GM19023 (cell line): ENCODE measurements around the gene MYL11.

Experiments used
- ATAC-seq: cut with Tn5 transposase; IDR thresholded peaks from one replicate; pipeline ENCODE4 v1.9.1; 2021; ENCODE audit warnings: mild to moderate bottlenecking, moderate library complexity; ENCODE audit not compliant: unreplicated experiment

Gene MYL11

GRCh38 chr16:30353438-30354129 is 21.0 kb upstream of the MYL11 start:
- ATAC-seq, result no peak

- ATAC-seq, result peak; percentile 28
These were observed 20.0 kb upstream of the MYL11 start for GRCh38 chr16:30354423-30355143.

GRCh38 chr16:30355144-30355953 is 19.3 kb upstream of the MYL11 start, which contains the start of gene CD2BP2:
CD2BP2 (minus strand) TSS chr16:30355308; CDS start chr16:30354681, 627 bp downstream.
- ATAC-seq, result peak; percentile 74

- ATAC-seq, result no peak
These were observed 18.7 kb upstream of the MYL11 start for GRCh38 chr16:30355954-30356308.

- no peak for ATAC-seq
These were observed 18.1 kb upstream of the MYL11 start for GRCh38 chr16:30356401-30357084.

- no peak for ATAC-seq
These were observed 17.4 kb upstream of the MYL11 start for GRCh38 chr16:30357085-30357714.

- no peak for ATAC-seq
These were observed 16.7 kb upstream of the MYL11 start for GRCh38 chr16:30357715-30358576.

- no peak for ATAC-seq
These were observed 16.0 kb upstream of the MYL11 start for GRCh38 chr16:30358577-30358936.

GRCh38 chr16:30358990-30359870 is 15.4 kb upstream of the MYL11 start:
- ATAC-seq, result no peak

- no peak for ATAC-seq
These were observed 14.8 kb upstream of the MYL11 start for GRCh38 chr16:30359871-30360170.

- ATAC-seq, result no peak
These were observed 13.4 kb upstream of the MYL11 start for GRCh38 chr16:30361180-30361579.

- no peak for ATAC-seq
These were observed 9.4 kb upstream of the MYL11 start for GRCh38 chr16:30365200-30365599.

- no peak for ATAC-seq
These were observed 8.1 kb upstream of the MYL11 start for GRCh38 chr16:30366511-30366910.

- ATAC-seq, result no peak
These were observed 7.1 kb upstream of the MYL11 start for GRCh38 chr16:30367349-30368009.

GRCh38 chr16:30368122-30368791 is 6.3 kb upstream of the MYL11 start:
- no peak for ATAC-seq

GRCh38 chr16:30368792-30369090 is 5.9 kb upstream of the MYL11 start:
- ATAC-seq, result no peak

GRCh38 chr16:30369091-30369937 is 5.3 kb upstream of the MYL11 start:
- ATAC-seq, result no peak
